Measurements from ENCODE around the gene ZNF549.
"Not testable (repeated sequence)": the region's sequence is repeated elsewhere in the genome, so short reads cannot be mapped to it uniquely, and the experiment has no call there.

Gene ZNF549

DNA sequence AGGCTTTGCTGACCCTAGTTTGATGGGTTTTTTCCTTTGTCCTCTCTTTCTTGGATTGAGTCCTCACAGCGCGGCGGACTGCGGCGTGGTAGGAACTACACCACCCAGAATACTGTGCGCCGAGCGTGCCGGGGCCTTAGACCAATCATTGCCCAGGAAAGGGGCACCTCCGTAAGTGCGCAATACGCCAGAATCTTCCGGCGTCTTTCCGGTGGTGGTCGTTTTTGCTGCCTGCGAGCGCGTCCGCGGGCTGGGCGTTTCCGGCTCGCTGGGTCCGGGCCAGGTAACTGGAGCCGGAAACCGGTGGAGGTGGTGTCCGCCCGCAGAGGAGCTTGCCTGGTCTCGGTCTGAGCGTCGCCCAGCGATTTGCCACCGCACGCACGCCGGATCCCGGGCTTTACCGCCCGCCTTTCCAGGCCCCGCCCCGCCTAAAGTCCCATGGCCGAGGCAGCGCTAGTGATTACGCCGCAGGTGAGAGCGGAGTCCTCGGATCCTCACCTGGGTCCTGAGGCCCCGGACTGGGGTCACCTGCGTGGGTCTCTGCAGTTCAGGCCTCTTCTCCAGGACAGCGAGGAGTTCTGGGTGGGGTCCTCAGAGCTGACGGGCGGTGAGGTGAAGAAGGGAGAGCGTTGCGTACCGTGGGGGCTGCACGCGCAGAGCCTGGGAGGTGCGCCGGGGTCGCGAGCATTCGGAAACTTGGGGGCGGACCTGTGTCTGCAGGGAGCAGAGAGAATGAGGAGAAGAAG is at the start of gene ZNF549:
TSS of gene ZNF549 (plus strand) at position 221 of the 746 bp plus-strand sequence. CDS start at position 439, 218 bp downstream.
- peak; percentile 79 for DNase-seq (ENCODE audit: low read depth)

DNA sequence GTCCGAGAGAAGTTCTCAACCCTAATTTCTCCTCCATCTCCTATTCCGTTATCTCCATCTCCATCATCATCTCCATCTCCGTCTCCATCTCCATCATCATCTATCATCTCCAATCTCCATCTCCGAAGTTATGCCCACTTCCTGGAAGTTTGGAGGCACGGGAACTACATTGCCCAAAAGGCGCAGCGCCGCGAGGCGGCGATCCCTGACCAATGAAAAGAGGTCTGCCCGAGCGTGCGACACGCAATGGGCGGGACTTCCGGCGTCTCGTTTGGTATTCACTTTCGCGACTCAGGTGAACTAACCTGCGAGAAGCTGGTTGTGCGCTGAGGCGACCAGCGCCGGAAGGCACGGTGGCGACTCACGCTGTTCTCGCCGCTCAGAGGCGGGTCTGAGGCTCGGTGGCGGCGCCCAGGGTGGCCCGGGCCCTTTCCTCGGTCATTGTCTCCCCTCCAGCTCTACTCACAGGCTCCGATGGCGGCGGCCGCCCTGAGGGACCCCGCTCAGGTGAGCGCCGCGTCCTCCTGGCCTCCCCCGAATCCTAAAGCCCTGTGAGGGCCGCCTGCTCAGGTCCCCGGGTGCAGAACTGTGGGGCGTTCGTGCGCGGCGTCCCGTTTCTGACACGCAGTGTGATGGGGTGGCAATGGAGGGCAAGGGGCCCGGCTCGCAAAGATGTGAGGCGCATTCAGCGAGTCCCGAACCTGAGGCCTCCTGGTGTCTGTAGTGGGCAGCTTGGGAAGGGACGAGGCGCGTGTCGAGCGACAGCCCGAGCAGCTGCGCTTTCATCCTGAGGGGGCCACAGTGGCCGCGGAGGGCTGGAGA is 39.5 kb upstream of the ZNF549 start, which contains the start of gene ZNF419:
TSS of gene ZNF419 (plus strand) at position 274 of the 822 bp plus-strand sequence. CDS start at position 475, 201 bp downstream.
- DNase-seq (ENCODE audit: low read depth): peak; percentile 69

DNA sequence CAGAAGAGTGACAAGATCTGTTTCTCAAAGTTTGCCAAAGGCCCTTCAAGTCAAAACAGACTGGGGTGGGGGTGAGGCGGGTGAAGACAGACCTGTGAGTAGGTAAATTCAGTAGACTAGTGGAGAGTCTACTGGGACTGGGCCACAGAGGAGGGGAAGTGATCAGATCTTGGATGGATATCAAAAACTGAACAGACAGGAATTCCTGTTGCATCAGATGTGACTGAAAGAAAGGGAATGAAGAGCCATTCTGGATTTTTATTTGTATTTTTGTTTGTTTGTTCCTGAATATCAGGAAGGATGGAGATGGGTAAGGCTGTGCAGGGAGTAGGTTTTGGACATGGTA is 38.9 kb upstream of the ZNF549 start:
- DNase-seq (ENCODE audit: low read depth): not testable (repeated sequence)

GRCh38 chr19:57499332-57499679 is 27.9 kb upstream of the ZNF549 start:
- DNase-seq (ENCODE audit: low read depth): not testable (repeated sequence)

DNA sequence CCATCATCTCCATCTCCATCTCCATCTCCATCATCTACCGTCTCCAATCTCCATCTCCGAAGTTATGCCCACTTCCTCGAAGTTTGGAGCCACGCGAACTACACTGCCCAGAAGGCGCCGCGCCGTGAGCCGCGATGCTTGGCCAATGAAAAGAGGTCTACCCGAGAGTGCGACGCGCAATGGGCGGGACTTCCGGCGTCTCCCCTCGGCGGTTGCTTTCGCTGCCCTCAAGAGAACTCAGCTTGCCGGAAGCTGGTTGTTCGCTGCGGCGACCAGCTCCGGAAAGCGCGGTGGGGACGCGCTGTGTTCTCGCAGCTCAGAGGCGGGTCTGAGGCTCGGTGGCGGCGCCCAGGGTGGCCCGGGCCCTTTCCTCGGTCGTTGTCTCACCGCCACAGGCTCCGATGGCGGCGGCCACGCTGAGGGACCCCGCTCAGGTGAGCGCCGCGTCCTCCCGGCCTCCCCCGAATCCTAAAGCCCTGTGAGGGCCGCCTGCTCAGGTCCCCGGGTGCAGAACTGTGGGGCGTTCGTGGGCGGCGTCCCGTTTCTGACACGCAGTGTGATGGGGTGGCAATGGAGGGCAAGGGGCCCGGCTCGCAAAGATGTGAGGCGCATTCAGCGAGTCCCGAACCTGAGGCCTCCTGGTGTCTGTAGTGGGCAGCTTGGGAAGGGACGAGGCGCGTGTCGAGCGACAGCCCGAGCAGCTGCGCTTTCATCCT is 27.3 kb upstream of the ZNF549 start, which contains the start of gene ZNF773:
TSS of gene ZNF773 (plus strand) at position 259 of the 716 bp plus-strand sequence. CDS start at position 402, 143 bp downstream.
- peak; percentile 84 for DNase-seq (ENCODE audit: low read depth)

DNA sequence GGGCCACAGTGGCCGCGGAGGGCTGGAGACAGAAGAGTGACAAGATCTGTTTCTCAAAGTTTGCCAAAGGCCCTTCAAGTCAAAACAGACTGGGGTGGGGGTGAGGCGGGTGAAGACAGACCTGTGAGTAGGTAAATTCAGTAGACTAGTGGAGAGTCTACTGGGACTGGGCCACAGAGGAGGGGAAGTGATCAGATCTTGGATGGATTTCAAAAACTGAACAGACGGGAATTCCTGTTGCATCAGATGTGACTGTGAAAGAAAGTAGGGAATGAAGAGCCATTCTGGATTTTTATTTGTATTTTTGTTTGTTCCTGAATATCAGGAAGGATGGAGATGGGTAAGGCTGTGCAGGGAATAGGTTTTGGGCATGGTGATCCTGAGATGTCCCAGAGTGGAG is 26.8 kb upstream of the ZNF549 start:
- peak; percentile 33 for DNase-seq (ENCODE audit: low read depth)

DNA sequence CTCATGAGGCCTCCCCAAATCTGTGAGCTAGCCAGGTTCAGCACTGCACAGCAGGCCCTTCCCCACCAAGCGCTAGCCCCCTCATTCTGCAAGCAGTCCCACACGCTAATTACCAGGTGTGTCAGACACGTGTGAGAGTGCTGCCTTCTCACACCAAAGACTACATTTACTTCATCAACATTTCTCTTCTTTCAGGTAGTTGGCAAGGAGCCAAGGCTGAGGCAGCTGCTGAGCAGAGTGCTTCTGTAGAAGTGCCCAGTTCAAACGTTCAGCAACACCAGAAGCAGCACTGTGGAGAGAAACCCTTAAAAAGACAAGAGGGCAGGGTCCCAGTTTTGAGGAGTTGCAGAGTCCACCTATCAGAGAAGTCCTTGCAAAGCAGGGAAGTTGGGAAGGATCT is 21.0 kb upstream of the ZNF549 start:
- DNase-seq (ENCODE audit: low read depth): no peak

DNA sequence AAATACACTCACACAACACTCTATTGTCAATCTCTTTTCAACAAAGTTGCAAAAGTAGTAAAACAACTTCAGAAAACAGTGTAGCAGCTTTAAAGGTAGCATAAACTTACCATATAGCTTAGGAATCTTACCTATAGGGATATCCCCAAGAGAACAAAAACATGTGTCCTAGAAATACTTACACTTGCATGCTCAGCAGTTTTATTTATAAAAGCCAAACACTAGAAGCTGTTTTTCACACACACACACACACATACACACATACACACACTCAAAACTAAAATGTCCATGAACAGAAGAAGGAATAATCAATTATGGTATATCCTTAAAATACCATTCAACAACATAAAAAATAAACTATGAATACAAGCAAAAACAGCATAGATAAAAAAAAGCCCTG is 15.7 kb upstream of the ZNF549 start:
- DNase-seq (ENCODE audit: low read depth): no peak

DNA sequence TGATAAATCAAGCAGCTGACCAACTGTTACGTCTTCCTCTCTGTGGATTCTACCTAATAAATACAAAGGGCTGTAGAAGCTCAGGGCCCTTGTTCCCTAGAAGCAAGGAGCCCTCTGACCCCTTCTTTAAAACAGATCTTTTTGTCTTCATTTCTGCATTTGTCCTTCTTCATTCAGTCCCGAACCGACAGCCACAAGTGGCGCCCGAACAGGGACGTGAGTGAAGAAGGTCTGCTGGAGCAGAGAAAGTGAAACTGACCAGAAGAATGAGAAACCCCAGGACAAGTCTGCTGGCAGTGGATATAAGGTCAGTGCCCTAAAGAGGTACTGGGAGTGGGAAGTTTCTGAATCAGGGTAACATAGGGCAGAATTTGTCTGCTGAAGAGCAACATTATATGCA is 14.3 kb upstream of the ZNF549 start:
- no peak for DNase-seq (ENCODE audit: low read depth)

GRCh38 chr19:57515255-57515654 is 11.9 kb upstream of the ZNF549 start:
- no peak for DNase-seq (ENCODE audit: low read depth)

- not testable (repeated sequence) for DNase-seq (ENCODE audit: low read depth)
Observed at GRCh38 chr19:57518021-57518420, 9.1 kb upstream of the ZNF549 start.

DNA sequence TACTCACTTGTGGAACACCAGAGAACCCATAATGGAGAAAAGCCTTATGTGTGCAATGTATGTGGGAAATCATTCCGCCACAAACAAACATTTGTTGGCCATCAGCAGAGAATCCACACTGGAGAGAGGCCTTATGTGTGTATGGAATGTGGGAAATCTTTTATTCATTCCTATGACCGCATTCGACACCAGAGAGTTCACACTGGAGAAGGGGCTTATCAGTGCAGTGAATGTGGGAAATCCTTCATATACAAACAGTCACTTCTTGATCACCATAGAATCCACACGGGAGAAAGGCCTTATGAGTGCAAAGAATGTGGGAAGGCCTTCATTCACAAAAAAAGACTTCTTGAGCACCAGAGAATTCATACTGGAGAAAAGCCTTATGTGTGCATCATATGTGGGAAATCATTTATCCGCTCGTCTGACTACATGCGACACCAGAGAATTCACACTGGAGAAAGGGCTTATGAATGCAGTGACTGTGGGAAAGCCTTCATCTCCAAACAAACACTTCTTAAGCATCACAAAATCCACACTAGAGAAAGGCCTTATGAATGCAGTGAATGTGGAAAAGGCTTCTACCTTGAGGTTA is 10.9 kb downstream of the ZNF549 start:
- DNase-seq (ENCODE audit: low read depth): no peak

DNA sequence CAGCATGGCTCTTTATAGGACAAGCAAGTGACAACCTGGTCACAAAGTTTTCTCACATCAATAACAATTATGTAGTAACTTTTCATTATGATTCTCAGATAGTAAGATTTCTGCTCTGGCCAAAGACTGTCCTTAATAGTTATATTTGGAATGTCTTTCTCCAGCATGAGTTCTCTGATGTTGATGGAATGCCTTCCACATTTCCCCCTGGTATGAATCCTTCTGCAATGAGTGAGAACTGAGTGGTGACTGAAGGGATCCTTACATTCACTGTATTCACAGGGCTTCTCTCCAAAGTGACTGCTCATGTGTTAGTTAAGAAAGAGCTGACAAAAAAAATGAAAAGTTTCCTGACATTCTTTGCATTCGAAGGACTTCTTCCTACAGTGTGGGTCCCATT is 19.4 kb downstream of the ZNF549 start:
- DNase-seq (ENCODE audit: low read depth): no peak

GRCh38 chr19:57552432-57552831 is 25.3 kb downstream of the ZNF549 start:
- DNase-seq (ENCODE audit: low read depth): no peak

DNA sequence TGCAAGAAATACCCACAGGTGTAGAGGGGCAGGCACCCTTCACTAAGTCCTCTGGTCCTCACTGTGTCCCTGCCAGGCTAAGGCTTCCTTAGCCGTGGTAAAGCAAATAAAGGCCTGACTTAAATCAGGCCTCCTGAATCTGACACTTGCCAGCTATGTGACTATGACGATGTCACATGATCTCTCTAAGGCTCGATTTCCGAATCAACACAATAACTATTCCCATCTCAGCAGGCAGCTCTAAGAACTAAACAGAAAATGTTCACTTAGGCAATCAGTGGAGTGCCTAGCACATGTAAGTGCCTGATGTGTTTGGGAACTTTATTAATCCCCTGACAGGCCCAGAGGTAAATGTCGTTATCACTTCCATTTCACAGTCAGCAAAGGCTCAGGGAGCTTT is 30.5 kb downstream of the ZNF549 start:
- no peak for DNase-seq (ENCODE audit: low read depth)

DNA sequence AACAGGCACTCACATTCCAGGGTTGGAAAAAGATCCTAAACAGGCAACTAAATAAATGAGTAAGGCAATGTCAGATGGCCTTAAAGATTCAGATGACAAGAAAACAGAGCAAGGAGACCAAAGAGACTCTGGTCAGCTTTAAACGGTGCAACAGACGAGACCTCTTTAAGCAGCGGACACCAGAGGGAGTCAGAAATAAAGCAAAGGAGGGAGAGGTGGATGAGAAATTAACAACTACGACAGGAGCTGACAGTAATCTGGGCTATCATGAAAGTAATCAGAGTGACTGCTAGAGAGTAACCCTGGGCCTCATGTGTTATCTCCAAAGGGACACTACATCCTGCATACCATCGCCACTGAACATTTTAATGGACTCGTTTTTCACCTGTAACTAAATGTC is 31.4 kb downstream of the ZNF549 start:
- no peak for DNase-seq (ENCODE audit: low read depth)

DNA sequence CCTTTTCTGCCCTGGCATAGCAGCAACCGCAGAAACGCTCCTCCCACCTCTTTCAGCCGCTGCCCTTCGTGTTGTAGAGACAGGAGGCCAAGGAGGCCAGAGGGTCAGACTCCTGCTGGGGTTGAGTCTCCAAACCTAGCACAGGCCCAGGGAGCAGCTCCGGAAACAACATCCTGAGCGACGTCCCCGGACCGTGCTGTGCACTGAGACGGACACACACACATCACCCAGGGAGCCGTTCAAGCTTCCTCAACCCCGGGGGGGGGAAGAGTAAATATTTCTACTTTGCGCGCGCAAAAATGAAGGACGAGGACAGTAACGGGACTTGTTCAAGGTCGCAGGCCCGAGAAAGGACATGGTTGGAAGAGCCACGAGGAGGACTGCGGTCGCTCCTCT is 31.9 kb downstream of the ZNF549 start:
- no peak for DNase-seq (ENCODE audit: low read depth)

- peak; percentile 69 for DNase-seq (ENCODE audit: low read depth)
Observed at GRCh38 chr19:57559404-57560025, 32.4 kb downstream of the ZNF549 start, which contains the start of gene ZNF550. ZNF550 (minus strand) TSS chr19:57559863; CDS start chr19:57559682, 181 bp downstream.

GRCh38 chr19:57560049-57560491 is 32.9 kb downstream of the ZNF549 start:
- DNase-seq (ENCODE audit: low read depth): peak; percentile 83

GRCh38 chr19:57563547-57563946 is 36.4 kb downstream of the ZNF549 start:
- no peak for DNase-seq (ENCODE audit: low read depth)

All from GM04504 (cell line).